Prostate gland (tissue), 2 donors: Measurements from ENCODE around the gene TXNL4B. TPM values are rescaled to one million over a fixed set of nuclear protein-coding genes. Genes with fewer than 3 reads are reported as not detected.

Experiments
- DNase-seq: peaks from one replicate; pipeline ENCODE4 v3.0.0-alpha.2; 2019; ENCODE audit warnings: low spot score
- H3K27ac ChIP-seq, 2 donors: fragments of 200-600 bp; sonication (generic); 2 replicates each; pipeline ENCODE4 v1.5.1; 2017 to 2019
- H3K27me3 ChIP-seq: fragments of 200-600 bp; sonication (generic); replicated peaks from 2 replicates; pipeline ENCODE4 v1.5.1; 2019; ENCODE audit not compliant: insufficient read depth
- H3K36me3 ChIP-seq, 2 donors: fragments of 200-600 bp; sonication (generic); 1 replicate in 1 of 2; 2 replicates in 1 of 2; pipeline versions ENCODE4 v1.5.1 to v1.8.1; 2017 to 2019
- H3K4me1 ChIP-seq: fragments of 200-600 bp; sonication (generic); replicated peaks from 2 replicates; pipeline ENCODE4 v1.5.1; 2019
- H3K4me3 ChIP-seq, 2 donors: fragments of 200-600 bp; sonication (generic); 2 replicates each; pipeline ENCODE4 v1.5.1; 2017 to 2019
- H3K9me3 ChIP-seq: fragments of 200-600 bp; sonication (generic); 2 replicates; pipeline ENCODE4 v1.5.1; 2017
- POLR2A ChIP-seq: fragments of 450-650 bp; IDR thresholded peaks from one replicate; pipeline ENCODE4 v1.6.1; 2016; ENCODE audit warnings: antibody characterized with exemption, mild to moderate bottlenecking
- POLR2AphosphoS5 ChIP-seq: sonication (generic); formaldehyde crosslinking; IDR thresholded peaks from one replicate; pipeline ENCODE4 v1.6.1; 2017; ENCODE audit warnings: antibody characterized with exemption
- WGBS: methylation state at CpG from one replicate; pipeline ENCODE4 v1.1.5; 2018; 5-methylcytosine and 5-hydroxymethylcytosine counted together
- intact Hi-C: fragments of 100-400 bp; cut with DNase I; formaldehyde crosslinking; loops from one replicate; pipeline ENCODE4 v1.14.2; 2022
- total RNA-seq, 2 donors: library from RNA; depleted of rRNA; stranded (reverse); fragments of >200 nt; gene quantifications; one replicate each; pipeline ENCODE4 v1.1.0, GENCODE V29; 2016
- TF ChIP-seq, protein P1 (sequence below), 4 experiments: fragments of 200-600 bp in 2 of 4; fragments of 450-650 bp in 2 of 4; sonication (generic) in 2 of 4; IDR thresholded peaks; 1 replicate in 3 of 4; 2 replicates in 1 of 4; pipeline ENCODE4 v1.5.1; 2016 to 2019; ENCODE audit warnings: antibody characterized with exemption in 4 of 4, mild to moderate bottlenecking in 2 of 4, moderate library complexity in 2 of 4

Gene TXNL4B
- total RNA-seq, 2 donors from 2014 or later: 14.1 to 36.2 TPM

DNA sequence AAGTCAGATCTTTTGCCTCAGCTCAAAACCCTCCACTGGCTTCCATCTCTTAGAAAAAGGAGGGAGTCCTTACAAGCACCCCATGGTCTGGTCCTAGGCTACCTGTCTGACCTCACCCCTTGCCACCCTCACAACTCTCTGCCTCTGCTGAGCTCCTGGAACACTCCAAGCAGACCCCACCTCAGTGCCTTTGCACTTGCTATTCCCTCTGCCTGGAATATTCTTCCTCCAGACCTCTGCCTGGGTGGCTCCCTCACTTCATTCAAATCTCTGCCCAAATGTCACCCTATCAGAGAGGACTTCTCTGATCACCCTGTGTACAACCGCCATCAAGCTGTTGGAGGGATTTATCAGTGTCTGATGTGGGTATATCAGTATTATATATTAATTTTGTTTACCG is 41.1 kb upstream of the TXNL4B start:
- H3K27me3 ChIP-seq: no peaks in the 10 kb centered on the region
- H3K36me3 ChIP-seq: no peaks in the 10 kb centered on the region
- H3K4me3 ChIP-seq: no peak overlapping the region
- H3K27ac ChIP-seq: no peak overlapping the region
- H3K9me3 ChIP-seq: no peaks in the 10 kb centered on the region
- H3K4me1 ChIP-seq: no peaks in the 10 kb centered on the region
- TF ChIP-seq POLR2AphosphoS5 (no peak), POLR2A (no peak)
- TF ChIP-seq, protein P1, sequence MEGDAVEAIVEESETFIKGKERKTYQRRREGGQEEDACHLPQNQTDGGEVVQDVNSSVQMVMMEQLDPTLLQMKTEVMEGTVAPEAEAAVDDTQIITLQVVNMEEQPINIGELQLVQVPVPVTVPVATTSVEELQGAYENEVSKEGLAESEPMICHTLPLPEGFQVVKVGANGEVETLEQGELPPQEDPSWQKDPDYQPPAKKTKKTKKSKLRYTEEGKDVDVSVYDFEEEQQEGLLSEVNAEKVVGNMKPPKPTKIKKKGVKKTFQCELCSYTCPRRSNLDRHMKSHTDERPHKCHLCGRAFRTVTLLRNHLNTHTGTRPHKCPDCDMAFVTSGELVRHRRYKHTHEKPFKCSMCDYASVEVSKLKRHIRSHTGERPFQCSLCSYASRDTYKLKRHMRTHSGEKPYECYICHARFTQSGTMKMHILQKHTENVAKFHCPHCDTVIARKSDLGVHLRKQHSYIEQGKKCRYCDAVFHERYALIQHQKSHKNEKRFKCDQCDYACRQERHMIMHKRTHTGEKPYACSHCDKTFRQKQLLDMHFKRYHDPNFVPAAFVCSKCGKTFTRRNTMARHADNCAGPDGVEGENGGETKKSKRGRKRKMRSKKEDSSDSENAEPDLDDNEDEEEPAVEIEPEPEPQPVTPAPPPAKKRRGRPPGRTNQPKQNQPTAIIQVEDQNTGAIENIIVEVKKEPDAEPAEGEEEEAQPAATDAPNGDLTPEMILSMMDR (IDR thresholded peaks at IDR 0.05): no peak
- intact Hi-C loops: no loop called here
- no peak for DNase-seq
- WGBS: 91% methylated on average over 2 of the region's 2 CpGs

- no peaks in the 10 kb centered on the region for H3K9me3 ChIP-seq
- 89% methylated on average over 3 of the region's 3 CpGs for WGBS
- intact Hi-C loops: no loop called here
- H3K27me3 ChIP-seq: no peaks in the 10 kb centered on the region
- H3K36me3 ChIP-seq: no peaks in the 10 kb centered on the region
- no peaks in the 10 kb centered on the region for H3K4me1 ChIP-seq
- DNase-seq: no peak
- no peak for TF ChIP-seq POLR2A
- TF ChIP-seq, protein P1 (IDR thresholded peaks at IDR 0.05): no peak
- no peak for TF ChIP-seq POLR2AphosphoS5
- H3K4me3 ChIP-seq: no peak overlapping the region
- no peak overlapping the region for H3K27ac ChIP-seq
Measured at GRCh38 chr16:72132726-72133125, 39.3 kb upstream of the TXNL4B start.

- WGBS: 79% methylated on average over 6 of the region's 6 CpGs
- TF ChIP-seq POLR2AphosphoS5 (no peak), POLR2A (no peak)
- TF ChIP-seq, protein P1 (IDR thresholded peaks at IDR 0.05): no peak
- intact Hi-C loops: no loop called here
- H3K9me3 ChIP-seq: no peaks in the 10 kb centered on the region
- no peak overlapping the region for H3K4me3 ChIP-seq
- no peaks in the 10 kb centered on the region for H3K4me1 ChIP-seq
- H3K36me3 ChIP-seq: no peaks in the 10 kb centered on the region
- DNase-seq: no peak
- no peak overlapping the region for H3K27ac ChIP-seq
- no peaks in the 10 kb centered on the region for H3K27me3 ChIP-seq
Measured at GRCh38 chr16:72131036-72131435, 37.6 kb upstream of the TXNL4B start.

GRCh38 chr16:72129976-72130656 is 36.7 kb upstream of the TXNL4B start:
- intact Hi-C loops: loop anchor here (10.0 kb wide), 1 partner anchor 335 kb away; no protein-coding TSS in a partner anchor
- Histone ChIP-seq H3K27me3 (no peaks in the 10 kb centered on the region), H3K27ac (no peak overlapping the region), H3K36me3 (no peaks in the 10 kb centered on the region), H3K9me3 (no peaks in the 10 kb centered on the region), H3K4me3 (no peak overlapping the region), H3K4me1 (no peaks in the 10 kb centered on the region)
- DNase-seq: no peak
- 82% methylated on average over 7 of the region's 7 CpGs for WGBS
- TF ChIP-seq POLR2AphosphoS5 (no peak), POLR2A (no peak)
- TF ChIP-seq, protein P1 (IDR thresholded peaks at IDR 0.05): no peak

DNA sequence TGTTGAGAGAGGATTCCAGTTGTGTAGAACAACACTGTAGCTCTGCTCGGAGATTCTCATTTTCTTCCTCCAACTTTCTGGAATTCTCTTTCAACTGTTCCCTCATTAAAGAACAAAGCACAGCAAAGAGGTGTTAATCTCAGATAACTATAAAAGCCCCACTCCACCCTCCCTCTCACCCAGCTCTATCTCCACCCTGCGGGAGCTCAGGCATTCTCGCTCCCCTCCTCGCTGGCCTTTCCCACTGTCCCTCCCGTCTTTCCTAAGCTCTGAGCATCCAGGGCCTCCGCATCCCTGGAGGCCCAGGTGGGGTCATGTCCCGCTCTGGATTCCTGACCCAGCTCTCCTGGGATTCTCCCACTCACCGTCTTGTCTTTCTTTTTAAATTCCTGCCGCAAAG is 35.3 kb upstream of the TXNL4B start:
- TF ChIP-seq POLR2A: no peak
- no peak for TF ChIP-seq POLR2AphosphoS5
- intact Hi-C loops: loop anchor here (10.0 kb wide), 1 partner anchor 336 kb away; no protein-coding TSS in a partner anchor
- H3K4me3 ChIP-seq: no peak overlapping the region
- no peak overlapping the region for H3K27ac ChIP-seq
- H3K9me3 ChIP-seq: no peaks in the 10 kb centered on the region
- H3K4me1 ChIP-seq: no peaks in the 10 kb centered on the region
- no peak for DNase-seq
- WGBS: 77% methylated on average over 9 of the region's 9 CpGs
- H3K36me3 ChIP-seq: no peaks in the 10 kb centered on the region
- H3K27me3 ChIP-seq: no peaks in the 10 kb centered on the region
